Measurements from ENCODE around the gene ACO2. TPM values are rescaled to one million over a fixed set of nuclear protein-coding genes. Genes with fewer than 3 reads are reported as not detected.

ACO2 gene
- total and polyA plus RNA-seq, 2 of the 8 experiments (the other 6 are each of a cell fraction or from before 2014, with no cell fraction given) = 52.8 to 75.4 TPM

- no peak for TF ChIP-seq CHD7 (IDR thresholded peaks at IDR 0.05; ENCODE audit: insufficient replicate concordance, low read length)
- TF ChIP-seq JUND (IDR thresholded peaks at IDR 0.05; ENCODE audit: low read length) = no peak
- no peak for TF ChIP-seq POLR2A (IDR thresholded peaks at IDR 0.05; ENCODE audit: control extremely low read depth in 1 of 2, low read depth in 2 of 2, low read length in 2 of 2)
- TF ChIP-seq EP300 (IDR thresholded peaks at IDR 0.05; ENCODE audit: borderline replicate concordance in 1 of 2, low read depth in 2 of 2, low read length in 2 of 2) = no peak
- no peak for TF ChIP-seq EGR1 (IDR thresholded peaks at IDR 0.05; ENCODE audit: borderline replicate concordance, low read depth, low read length)
- TF ChIP-seq ZNF274 (IDR thresholded peaks at IDR 0.05; ENCODE audit: borderline replicate concordance, extremely low read depth, low read length) = no peak
- no peak for TF ChIP-seq KDM4A (IDR thresholded peaks at IDR 0.05; ENCODE audit: low read depth, low read length, severe bottlenecking)
- no peak for TF ChIP-seq CTCF (IDR thresholded peaks at IDR 0.05; ENCODE audit: control extremely low read depth in 1 of 3, insufficient read depth in 1 of 3, low read depth in 1 of 3, low read length in 3 of 3)
Measured at GRCh38 chr22:41491374-41492100, 22.6 kb downstream of the ACO2 start (continued).

Data from H1 (cell line).